ENCODE data around the gene RBMS1.

Gene RBMS1

DNA sequence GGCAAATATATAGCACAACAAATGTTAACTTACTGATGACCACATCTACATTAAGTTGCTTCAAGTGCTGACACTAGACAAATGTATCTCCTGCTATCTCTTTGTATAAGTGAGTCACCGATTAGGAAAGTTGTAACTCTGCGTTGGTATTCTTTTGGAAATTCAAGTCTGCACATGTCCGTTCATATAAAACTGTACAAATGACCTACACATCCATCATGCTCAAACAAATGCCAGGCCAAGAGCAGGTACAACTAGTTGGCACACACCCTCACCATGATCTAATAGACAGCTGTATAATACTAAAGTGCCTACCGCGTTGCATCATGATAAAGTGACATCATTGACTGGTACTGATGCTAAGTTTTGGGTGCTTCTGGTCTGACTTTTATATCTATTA, 141.1 kb downstream of the RBMS1 start:
- Histone ChIP-seq H3K4me1 (peaks cover 0 to 52% (median 25%) of the 10 kb centered on the region in 4 donors), H3K27ac (no peak overlapping the region), H3K9me3 (no peaks in the 10 kb centered on the region), H3K27me3 (no peaks in the 10 kb centered on the region), H3K36me3 (no peaks in the 10 kb centered on the region), H3K4me3 (no peak overlapping the region)
- intact Hi-C loops (cut with DNase I; ENCODE audit: low total_unique reads): no loop called here
- DNase-seq: no peak
- TF ChIP-seq, protein P1, sequence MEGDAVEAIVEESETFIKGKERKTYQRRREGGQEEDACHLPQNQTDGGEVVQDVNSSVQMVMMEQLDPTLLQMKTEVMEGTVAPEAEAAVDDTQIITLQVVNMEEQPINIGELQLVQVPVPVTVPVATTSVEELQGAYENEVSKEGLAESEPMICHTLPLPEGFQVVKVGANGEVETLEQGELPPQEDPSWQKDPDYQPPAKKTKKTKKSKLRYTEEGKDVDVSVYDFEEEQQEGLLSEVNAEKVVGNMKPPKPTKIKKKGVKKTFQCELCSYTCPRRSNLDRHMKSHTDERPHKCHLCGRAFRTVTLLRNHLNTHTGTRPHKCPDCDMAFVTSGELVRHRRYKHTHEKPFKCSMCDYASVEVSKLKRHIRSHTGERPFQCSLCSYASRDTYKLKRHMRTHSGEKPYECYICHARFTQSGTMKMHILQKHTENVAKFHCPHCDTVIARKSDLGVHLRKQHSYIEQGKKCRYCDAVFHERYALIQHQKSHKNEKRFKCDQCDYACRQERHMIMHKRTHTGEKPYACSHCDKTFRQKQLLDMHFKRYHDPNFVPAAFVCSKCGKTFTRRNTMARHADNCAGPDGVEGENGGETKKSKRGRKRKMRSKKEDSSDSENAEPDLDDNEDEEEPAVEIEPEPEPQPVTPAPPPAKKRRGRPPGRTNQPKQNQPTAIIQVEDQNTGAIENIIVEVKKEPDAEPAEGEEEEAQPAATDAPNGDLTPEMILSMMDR (IDR thresholded peaks at IDR 0.05): no peak

DNA sequence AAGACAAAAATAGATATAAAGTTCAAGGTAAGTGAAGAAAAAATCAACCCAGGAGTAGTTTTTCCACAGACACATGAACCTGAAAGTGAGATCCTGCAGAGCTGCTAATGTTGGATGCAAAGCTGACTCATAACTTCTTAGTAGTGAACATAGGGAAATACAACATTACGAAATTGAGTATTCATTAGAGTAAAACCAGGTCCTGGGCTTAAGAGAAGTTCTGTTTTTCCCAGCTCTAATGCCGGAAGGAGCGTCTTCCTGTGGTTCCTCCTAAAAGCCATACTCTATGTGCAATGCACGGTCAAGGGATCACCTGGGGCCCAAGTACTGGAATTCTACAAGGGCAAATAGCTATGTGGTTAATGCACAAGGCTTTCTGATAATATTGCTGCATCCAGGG, 141.7 kb downstream of the RBMS1 start:
- H3K27ac ChIP-seq: no peak overlapping the region
- intact Hi-C loops (cut with DNase I; ENCODE audit: low total_unique reads): no loop called here
- no peaks in the 10 kb centered on the region for H3K36me3 ChIP-seq
- DNase-seq: no peak
- H3K4me3 ChIP-seq: no peak overlapping the region
- no peaks in the 10 kb centered on the region for H3K27me3 ChIP-seq
- no peaks in the 10 kb centered on the region for H3K9me3 ChIP-seq
- H3K4me1 ChIP-seq: peaks cover 0 to 57% (median 25%) of the 10 kb centered on the region in 4 donors
- TF ChIP-seq, protein P1 (IDR thresholded peaks at IDR 0.05): no peak

DNA sequence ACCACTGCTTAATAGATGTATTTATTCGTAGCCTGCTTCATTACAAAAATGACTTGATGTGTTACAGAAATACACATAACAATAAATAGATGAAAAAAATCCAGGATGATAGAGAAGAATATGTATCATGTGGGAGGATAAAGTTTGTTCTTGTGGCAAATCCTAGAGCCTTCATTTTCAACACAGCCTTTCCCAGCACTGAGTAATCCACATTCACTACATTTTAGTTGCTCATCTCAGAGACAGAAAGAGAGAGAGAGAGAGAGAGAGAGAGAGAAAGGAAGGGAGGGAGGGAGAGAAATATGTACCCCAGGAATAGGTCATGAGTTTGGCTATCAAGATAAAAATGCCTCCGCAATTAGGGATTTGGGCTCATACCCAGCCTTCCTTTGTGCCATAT, 144.3 kb downstream of the RBMS1 start:
- Histone ChIP-seq H3K4me1 (peaks cover 0 to 70% (median 23%) of the 10 kb centered on the region in 4 donors), H3K4me3 (no peak overlapping the region), H3K9me3 (no peaks in the 10 kb centered on the region), H3K27me3 (no peaks in the 10 kb centered on the region), H3K27ac (no peak overlapping the region), H3K36me3 (no peaks in the 10 kb centered on the region)
- intact Hi-C loops (cut with DNase I; ENCODE audit: low total_unique reads): no loop called here
- TF ChIP-seq, protein P1 (IDR thresholded peaks at IDR 0.05): no peak
- no peak for DNase-seq

DNA sequence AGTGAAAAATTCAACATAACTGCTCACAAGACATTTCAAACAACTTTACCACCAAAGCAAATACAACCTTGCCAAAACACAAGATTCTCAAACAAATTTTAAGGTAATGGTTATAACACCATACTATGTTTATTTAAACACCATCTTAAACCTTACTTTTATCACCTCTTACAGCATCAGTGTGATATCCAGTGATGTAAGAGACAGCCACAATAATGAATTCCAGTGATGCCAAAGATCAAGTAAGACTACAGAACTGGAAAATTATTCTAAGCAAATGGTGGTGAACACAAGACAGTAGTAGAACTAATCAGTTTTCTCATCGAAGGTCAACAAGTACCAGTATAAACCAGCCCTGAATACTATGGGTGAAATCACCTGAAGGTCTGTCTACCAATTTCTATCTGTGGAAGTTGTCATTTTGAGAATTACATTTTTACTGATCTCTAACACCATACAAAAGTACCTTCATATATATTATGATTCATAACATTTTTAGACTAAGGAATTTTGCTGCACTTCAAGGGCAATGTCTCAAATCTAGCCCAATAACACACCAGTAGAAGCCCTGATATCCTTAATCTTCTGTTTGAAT, 146.2 kb downstream of the RBMS1 start:
- H3K4me1 ChIP-seq: peaks cover 0 to 77% (median 15%) of the 10 kb centered on the region in 4 donors
- no peak overlapping the region for H3K4me3 ChIP-seq
- H3K36me3 ChIP-seq: no peaks in the 10 kb centered on the region
- intact Hi-C loops (cut with DNase I; ENCODE audit: low total_unique reads): no loop called here
- TF ChIP-seq, protein P1 (IDR thresholded peaks at IDR 0.05): no peak
- no peak overlapping the region for H3K27ac ChIP-seq
- no peaks in the 10 kb centered on the region for H3K27me3 ChIP-seq
- no peaks in the 10 kb centered on the region for H3K9me3 ChIP-seq
- no peak for DNase-seq

DNA sequence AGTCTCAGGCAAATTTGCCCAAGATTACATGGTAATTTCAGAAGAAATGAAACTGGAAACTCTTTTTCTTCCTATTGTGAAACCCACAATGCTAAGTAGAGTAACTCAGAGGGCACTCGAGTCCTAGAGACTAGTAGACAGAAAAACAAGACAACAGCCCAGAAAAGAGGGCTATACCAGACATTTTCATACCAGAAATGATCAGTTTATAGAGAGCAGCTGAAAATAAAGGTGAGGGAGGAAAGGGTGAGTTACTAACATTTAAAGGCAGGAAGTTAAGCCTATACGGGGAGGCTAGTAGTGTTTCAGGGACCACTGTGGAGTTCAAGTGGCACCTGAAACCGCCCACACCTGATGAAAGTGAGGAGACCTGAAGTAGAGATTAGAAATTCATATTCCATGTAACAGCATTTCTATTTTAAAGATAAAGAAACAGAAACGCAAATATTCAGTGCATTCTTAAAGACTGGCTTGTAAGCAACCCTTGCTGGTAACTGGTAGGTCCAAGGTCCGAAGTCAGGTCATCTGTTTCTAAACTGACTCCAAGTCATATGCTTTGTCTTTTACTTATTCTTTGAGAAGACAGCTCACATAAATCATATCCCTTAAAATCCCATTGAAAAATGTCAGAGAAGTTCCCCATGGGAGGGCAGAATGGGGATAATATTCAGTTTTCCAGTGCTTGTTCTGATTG, 148.4 kb downstream of the RBMS1 start:
- H3K9me3 ChIP-seq: no peaks in the 10 kb centered on the region
- peaks cover 0 to 61% (median 4%) of the 10 kb centered on the region in 4 donors for H3K4me1 ChIP-seq
- intact Hi-C loops (cut with DNase I; ENCODE audit: low total_unique reads): no loop called here
- TF ChIP-seq, protein P1 (IDR thresholded peaks at IDR 0.05): no peak
- H3K4me3 ChIP-seq: no peak overlapping the region
- no peaks in the 10 kb centered on the region for H3K27me3 ChIP-seq
- no peak overlapping the region for H3K27ac ChIP-seq
- H3K36me3 ChIP-seq: no peaks in the 10 kb centered on the region
- no peak for DNase-seq

Measured in tibial artery (tissue), 4 donors.